Mucosa of descending colon (tissue), 3 donors: ENCODE data around the gene HOXC11. TPM values are rescaled to one million over a fixed set of nuclear protein-coding genes. Genes with fewer than 3 reads are reported as not detected.

Experiments used
- ATAC-seq: fragments of 200-7000 bp; cut with Tn5 transposase; one replicate; pipeline ENCODE4 v1.9.1; 2020; ENCODE audit warnings: mild to moderate bottlenecking, moderate library complexity
- DNase-seq, 3 donors: peaks; one replicate each; pipeline ENCODE4 v3.0.0-alpha.2; 2020
- H3K36me3 ChIP-seq: fragments of 200-600 bp; one replicate; pipeline ENCODE4 v1.8.0; 2021; ENCODE audit warnings: low read depth, mild to moderate bottlenecking
- H3K4me1 ChIP-seq: fragments of 200-600 bp; one replicate; pipeline ENCODE4 v1.8.0; 2021; ENCODE audit warnings: low read depth, mild to moderate bottlenecking
- H3K4me3 ChIP-seq: fragments of 200-600 bp; one replicate; pipeline ENCODE4 v1.8.0; 2021; ENCODE audit warnings: mild to moderate bottlenecking
- H3K9me3 ChIP-seq: fragments of 200-600 bp; one replicate; pipeline ENCODE4 v1.8.0; 2021; ENCODE audit warnings: mild to moderate bottlenecking
- intact Hi-C, 2 donors: fragments of 100-400 bp; cut with DNase I in 1 of 2; cut with micrococcal nuclease in 1 of 2; formaldehyde crosslinking; loops; one replicate each; pipeline versions ENCODE4 v1.11.0 to v1.11.1; 2022; cut with DNase I, micrococcal nuclease
- total RNA-seq, 3 donors: library from RNA; stranded (reverse); fragmentation: NEBNext Ultra II Directional in 2 of 3; extraction: Animal tissue kit (Norgen Biotek cat#: 25700) in 2 of 3; gene quantifications; one replicate each; pipeline versions ENCODE4 v1.2.1 to v1.2.4, GENCODE V29; 2021 to 2023
- TF ChIP-seq, protein P1 (sequence below): fragments of 200-600 bp; IDR thresholded peaks from one replicate; pipeline ENCODE4 v1.8.0; 2022; ENCODE audit warnings: antibody characterized with exemption, mild to moderate bottlenecking
- donor health status: DM: no; HTN: no; CAD: no; lungs with moderate emphysema.
- donor health status: DM: no; HTN: no; CAD: no.
- donor health status: DM: no; HTN: yes; CAD: no.

HOXC11 gene
- total RNA-seq, 3 donors from 2014 or later: not detected

DNA sequence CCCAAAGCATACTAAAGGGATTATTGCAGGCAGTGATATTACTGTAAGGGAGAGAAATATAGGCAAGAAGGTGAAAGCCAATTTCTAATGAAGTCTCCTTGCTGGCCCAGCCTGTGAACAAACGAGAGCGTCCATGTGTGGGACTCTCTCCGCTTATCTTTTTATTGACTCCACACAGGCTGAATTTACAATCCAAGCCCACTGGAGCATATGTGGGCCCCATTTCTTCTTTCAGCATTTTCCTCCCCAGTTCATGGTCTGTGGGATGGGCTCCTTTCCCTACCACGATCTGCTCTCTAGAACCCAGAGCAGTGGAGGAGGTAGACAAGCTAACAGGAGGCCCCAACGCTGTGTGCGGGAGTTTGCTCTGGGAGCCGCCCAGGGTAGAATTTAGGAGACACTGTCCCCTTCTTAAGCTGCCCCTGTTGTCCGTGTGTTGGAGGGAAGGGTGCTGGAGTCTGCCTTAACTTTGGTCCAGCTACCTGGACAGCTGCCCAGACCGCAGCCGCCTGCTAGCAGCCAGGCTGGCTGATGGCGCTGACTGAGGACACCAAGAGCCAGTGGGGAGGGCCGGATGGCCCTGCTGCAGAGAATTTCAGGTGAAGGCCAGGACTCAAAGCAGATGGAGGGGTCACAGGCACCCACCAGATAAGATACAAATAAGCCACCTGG, 3.2 kb upstream of the HOXC11 start:
- DNase-seq: no peak
- H3K4me1 ChIP-seq: peaks cover 3% of the 10 kb centered on the region
- H3K9me3 ChIP-seq: no peaks in the 10 kb centered on the region
- intact Hi-C loops: no loop called here
- H3K4me3 ChIP-seq: no peak overlapping the region
- no peaks in the 10 kb centered on the region for H3K36me3 ChIP-seq
- TF ChIP-seq, protein P1, sequence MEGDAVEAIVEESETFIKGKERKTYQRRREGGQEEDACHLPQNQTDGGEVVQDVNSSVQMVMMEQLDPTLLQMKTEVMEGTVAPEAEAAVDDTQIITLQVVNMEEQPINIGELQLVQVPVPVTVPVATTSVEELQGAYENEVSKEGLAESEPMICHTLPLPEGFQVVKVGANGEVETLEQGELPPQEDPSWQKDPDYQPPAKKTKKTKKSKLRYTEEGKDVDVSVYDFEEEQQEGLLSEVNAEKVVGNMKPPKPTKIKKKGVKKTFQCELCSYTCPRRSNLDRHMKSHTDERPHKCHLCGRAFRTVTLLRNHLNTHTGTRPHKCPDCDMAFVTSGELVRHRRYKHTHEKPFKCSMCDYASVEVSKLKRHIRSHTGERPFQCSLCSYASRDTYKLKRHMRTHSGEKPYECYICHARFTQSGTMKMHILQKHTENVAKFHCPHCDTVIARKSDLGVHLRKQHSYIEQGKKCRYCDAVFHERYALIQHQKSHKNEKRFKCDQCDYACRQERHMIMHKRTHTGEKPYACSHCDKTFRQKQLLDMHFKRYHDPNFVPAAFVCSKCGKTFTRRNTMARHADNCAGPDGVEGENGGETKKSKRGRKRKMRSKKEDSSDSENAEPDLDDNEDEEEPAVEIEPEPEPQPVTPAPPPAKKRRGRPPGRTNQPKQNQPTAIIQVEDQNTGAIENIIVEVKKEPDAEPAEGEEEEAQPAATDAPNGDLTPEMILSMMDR: no peak
- ATAC-seq: no peak

DNA sequence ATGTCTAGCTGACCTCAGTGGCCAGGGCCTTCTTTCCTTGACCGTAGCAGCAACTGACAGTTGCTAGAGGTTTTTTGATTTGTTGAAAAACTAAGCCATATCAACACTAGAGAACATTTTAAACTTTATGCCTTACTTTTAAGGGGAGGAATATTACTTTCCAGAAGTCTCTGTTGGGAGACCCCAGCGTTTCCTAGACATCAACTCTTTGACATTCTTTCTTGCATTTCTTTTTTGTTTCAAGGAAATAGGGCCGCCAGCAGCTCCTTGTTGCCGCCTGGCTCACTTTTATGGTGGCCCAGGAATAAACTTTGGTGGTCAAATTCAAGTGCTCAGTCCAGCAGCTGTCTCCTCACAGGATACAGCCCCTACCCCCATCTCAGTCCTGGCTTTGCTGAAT, 2.5 kb upstream of the HOXC11 start:
- TF ChIP-seq, protein P1: no peak
- ATAC-seq (no peak), DNase-seq (no peak)
- Histone ChIP-seq H3K4me1 (peaks cover 3% of the 10 kb centered on the region), H3K36me3 (no peaks in the 10 kb centered on the region), H3K4me3 (no peak overlapping the region), H3K9me3 (no peaks in the 10 kb centered on the region)
- intact Hi-C loops: no loop called here

DNA sequence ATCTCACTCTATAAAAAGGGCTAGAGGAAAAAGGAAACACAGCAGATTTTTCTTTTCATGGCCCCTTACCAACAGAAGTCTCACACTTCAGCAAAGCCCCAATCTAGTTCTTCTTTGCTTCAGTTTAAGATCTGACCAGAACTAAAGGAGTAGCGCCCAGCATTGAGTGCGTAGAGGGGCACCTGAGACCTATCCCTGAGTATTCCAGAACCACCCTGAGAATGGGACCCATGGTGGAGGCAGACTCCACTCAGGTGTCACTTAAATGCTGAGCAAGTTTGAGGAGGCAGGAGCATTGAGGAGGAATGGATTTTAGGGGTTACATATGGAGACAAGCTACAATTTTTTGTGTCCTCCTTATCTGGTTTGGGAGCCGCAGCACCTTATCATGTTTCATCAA, 1.8 kb upstream of the HOXC11 start:
- no peak for DNase-seq
- Histone ChIP-seq H3K4me1 (peaks cover 3% of the 10 kb centered on the region), H3K9me3 (peaks cover 3% of the 10 kb centered on the region), H3K36me3 (no peaks in the 10 kb centered on the region), H3K4me3 (no peak overlapping the region)
- TF ChIP-seq, protein P1: no peak
- intact Hi-C loops: no loop called here
- no peak for ATAC-seq

DNA sequence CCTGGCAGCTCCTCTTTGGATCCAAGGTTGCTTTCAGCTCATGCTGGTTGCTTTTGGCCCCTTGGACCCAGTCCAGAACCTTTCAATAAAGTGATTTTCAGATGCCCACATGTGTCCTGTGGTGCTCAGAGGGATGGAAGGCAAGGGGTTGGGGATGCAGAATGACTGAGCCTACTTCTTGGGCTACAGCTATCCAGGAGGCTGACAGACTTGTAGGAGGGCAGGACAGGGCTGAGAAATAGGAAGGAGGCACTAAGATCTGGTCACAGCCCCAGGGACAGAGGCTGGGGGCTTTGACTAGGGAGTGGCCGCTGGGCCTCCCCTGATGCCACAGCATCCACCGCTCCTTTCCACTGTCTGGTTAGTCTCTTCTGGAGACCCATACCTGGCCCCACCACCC, 1.2 kb upstream of the HOXC11 start:
- H3K9me3 ChIP-seq: peaks cover 6% of the 10 kb centered on the region
- H3K36me3 ChIP-seq: no peaks in the 10 kb centered on the region
- DNase-seq (no peak), ATAC-seq (no peak)
- H3K4me3 ChIP-seq: no peak overlapping the region
- peaks cover 3% of the 10 kb centered on the region for H3K4me1 ChIP-seq
- TF ChIP-seq, protein P1: no peak
- intact Hi-C loops: no loop called here

DNA sequence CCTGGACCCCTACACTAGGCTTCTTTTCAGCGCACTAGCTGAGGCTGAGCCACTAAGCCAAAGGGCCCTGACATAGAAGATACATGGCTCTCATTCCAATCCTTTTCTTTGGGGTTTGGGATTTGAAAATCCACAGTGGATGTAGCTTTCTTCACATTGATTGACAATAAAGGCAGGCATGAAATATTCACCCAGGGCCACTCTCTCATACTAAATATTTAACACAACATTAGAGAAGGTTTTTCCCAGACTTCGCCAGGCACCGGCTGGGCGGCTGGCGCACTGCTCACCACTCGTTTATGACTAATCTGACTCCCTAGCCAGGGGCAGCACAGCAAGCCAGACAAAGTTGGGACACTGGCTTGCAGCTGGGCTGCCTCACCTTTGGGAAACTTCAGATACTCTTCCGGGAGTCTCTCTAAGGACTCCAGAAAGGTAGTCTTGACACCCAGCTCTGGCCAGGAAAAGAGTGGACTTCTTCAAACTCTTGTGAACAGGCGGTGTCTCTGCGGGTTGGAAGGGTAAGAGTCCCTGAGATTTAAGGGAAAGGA, 699 bp upstream of the HOXC11 start:
- H3K9me3 ChIP-seq: peaks cover 6% of the 10 kb centered on the region
- TF ChIP-seq, protein P1: no peak
- H3K4me1 ChIP-seq: peaks cover 3% of the 10 kb centered on the region
- intact Hi-C loops: no loop called here
- DNase-seq (no peak), ATAC-seq (no peak)
- no peak overlapping the region for H3K4me3 ChIP-seq
- no peaks in the 10 kb centered on the region for H3K36me3 ChIP-seq
